Activated CD4-positive, alpha-beta T cell treated with anti-CD3 and anti-CD28 coated beads, Interleukin-2, amount 50 U/mL, for 24 hours (primary cell): ENCODE data around the gene GSK3B.
"Not testable (repeated sequence)": the region's sequence is repeated elsewhere in the genome, so short reads cannot be mapped to it uniquely, and the experiment has no call there.

Source experiments
- DNase-seq, 2 donors: peaks; one replicate each; pipeline ENCODE4 v3.0.0-alpha.2; 2020; ENCODE audit warnings: low read depth in 1 of 2, low spot score in 1 of 2

Gene GSK3B

DNA sequence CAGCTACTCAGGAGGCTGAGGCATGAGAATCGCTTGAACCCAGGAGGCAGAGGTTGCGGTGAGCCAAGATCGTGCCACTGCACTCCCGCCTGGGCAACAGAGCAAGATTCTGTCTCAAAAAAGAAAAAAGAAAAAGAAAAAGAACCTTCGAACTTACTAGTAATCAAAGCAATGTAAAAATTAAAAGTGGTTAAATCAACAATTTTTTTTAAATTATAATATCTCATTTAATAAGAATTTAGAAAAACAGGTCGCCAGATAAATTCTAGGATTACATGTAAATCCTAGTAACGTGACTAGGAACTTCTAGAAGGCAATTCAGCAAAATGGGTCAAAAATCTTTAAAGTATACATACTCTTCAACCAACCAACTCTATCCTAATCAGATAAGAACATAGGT is 37.2 kb downstream of the GSK3B start:
- no peak for DNase-seq

DNA sequence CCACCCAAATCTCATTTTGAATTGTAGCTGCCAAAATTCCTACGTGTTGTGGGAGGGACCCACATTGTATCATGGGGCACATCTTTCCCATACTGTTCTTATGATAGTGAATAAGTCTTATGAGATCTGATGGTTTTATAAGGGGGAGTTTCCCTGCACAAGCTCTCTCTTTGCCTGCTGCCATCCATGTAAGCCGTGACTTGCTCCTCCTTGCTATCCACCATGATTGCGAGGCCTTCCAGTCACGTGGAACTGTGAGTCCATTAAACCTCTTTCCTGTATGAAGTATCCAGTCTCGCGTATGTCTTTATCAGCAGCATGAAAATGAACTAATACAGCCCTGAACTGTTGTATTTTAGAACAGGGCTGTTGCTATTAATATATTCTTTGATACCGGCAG is 40.6 kb downstream of the GSK3B start:
- DNase-seq: not testable (repeated sequence)

DNA sequence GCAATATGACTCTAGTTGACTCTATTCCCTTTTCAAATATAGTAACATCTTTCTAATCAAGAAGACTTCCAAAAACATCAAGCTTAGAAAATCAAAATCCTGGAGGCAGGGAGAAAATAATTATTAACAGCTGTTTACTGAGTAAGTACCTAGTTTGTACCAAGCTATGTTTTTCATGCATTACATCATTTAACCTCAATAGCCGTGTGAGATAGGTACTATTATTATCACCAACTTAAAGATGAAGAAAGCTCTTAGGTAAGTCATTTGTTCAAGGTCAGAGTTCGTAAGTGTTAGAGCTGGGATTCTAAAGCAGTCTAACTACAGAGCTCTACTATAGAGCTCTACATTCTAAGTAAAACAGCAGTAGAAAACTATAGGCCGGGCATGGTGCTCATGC is 41.6 kb downstream of the GSK3B start:
- no peak for DNase-seq

DNA sequence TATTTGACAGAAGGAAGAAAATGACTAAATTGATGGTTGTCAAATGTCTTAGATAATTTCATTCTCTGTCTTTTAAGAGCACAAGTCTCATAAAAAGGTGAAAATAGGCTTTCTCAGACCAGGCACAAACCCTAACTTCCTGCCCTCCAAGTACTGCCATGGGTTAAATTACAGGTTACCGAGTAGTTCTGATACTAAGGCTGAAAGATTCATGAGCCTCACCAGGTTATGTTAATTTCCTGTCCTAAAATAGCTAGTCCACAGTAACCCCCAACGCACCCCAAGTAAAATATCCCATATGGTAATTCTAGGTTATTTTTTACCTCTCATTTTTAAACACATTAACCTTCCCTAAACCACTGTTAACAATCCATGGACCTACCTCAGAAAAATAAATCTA is 42.0 kb downstream of the GSK3B start:
- no peak for DNase-seq

DNA sequence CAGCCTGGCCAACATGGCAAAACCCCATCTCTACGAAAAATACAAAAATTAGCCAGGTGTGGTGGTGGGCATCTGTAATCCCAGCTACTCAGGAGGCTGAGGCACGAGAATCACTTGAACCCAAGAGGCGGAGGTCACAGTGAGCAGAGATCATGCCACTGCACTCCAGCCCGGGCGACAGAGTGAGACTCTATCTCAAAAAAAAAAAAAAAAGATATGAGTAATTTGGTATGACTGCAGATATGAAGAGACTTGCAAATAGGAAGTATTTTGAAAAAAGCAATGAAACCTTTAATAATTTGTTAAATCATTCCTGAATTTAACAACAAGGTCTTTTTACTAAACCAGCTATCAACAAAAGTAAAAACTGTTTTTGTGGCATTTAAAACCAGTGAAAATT is 42.7 kb downstream of the GSK3B start:
- DNase-seq: not testable (repeated sequence)

DNA sequence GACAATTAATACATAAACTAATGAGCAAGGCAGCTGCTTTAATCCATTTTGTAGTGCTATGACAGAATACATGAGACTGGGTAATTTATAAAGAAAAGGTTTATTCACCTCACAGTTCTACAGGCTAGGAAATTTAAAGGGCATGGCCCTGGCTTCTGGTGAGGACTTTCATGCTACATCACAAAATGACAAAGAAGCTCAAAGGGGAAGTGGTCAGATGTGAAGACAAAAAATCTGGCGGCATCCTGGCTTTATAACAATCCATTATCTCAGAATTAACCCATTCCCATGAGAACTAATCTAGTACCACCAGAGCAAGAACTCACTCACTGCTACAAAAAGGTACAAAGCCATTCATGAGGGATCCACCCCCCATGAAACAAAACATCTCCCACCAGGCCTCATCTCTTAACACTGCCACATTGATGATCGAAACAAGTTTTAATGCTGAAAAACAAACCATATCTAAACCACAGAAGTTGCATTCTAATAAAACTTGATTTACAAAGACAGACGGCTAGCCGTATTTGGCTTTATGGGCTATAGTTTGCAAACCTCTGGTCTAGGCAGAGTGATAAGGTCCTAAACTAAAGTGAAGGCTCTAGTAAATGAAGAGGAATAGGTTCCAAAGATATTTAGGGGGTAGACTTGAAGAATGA is 44.2 kb downstream of the GSK3B start:
- no peak for DNase-seq

DNA sequence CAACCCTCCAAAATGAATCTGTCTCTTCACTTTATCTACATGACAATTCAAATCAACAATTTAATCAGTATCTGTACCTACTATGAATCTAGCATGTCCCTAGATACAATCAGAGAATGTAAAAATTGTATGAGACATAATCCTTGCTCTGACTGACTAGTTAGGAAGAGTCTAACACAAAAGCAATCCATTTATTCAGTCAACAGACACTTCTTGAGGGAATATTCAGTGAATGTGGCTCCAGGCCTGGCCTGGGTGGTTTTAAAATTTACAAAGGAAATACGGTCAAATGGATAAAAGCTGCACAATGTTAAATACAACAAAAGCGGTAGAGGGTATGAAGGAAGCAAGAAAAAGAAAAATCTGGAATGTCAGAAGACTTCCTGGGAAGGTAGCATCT is 45.2 kb downstream of the GSK3B start:
- no peak for DNase-seq

DNA sequence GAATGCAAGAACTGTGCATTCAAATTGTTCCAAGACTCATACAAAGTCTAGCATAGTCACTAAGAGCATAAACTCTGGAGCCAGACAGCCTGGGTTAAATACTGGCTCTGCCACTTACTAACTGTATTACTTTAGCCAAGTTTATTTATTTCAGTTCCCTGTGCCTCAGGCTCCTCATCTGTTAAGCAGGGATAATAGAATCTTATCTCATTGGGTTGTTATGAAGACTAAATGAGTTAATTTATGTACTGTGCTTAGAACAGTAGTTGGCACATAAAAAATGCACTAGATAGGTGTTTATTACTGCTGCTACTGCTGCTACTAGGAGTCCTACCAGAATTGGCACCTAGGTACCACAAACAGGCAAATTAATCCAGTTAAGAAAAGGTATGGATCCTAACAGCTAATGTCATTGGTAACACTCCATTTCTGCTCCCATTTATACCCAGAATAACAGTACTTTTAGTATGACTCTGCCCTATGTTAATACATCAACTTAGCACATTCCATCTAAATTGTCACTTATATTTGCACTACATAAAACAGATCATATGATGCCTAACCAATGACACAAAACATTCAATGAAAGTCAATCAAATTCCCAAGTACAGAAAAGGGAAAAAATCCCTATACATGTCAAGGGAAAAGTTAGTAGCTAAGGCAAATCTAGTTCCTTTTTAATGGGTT is 45.7 kb downstream of the GSK3B start:
- DNase-seq: no peak

DNA sequence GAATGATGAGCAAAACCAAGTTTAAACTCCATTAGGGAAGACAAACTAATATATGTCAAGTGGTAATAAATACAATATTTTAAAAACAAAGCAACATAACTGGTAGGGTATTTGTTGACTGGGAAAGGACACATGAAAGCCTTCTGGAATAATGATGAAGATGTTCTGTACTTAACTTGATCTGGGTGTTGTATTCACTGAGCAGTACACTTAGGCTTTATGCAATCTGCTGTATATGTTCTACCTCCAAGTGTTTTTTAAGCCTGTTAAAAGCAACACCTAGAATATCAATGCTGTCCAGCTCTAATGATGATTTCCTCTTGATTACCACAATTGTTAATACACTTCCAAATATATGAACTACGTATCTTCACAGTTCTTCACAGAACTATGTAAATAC is 46.6 kb downstream of the GSK3B start:
- DNase-seq: no peak

DNA sequence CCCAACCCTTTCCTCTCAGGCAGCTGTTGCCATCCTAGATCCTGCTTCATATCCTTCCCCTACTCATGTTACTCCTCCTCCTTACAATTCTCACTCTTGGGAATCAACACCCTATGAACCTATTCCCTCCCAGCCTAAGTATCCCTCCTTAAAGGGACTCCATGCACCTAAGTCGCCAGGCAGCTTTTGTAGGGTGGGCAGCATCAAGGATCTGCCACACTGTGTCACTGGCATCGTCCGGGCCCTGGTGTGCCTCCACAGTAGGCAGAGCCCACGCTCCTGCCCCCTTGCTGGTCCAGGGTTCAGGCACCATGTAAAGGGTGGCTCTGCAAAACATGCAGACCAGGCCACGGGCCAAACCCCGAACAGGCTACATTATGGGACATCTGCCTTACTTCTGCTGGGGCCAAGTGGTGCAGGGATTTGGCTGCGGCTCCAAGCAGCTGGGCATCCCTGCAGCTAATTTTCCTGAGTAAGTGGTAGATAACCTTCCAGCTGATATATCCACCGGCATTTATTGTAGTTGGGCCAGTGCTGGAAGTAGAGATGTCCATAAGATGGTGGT is 53.4 kb downstream of the GSK3B start:
- DNase-seq: no peak

DNA sequence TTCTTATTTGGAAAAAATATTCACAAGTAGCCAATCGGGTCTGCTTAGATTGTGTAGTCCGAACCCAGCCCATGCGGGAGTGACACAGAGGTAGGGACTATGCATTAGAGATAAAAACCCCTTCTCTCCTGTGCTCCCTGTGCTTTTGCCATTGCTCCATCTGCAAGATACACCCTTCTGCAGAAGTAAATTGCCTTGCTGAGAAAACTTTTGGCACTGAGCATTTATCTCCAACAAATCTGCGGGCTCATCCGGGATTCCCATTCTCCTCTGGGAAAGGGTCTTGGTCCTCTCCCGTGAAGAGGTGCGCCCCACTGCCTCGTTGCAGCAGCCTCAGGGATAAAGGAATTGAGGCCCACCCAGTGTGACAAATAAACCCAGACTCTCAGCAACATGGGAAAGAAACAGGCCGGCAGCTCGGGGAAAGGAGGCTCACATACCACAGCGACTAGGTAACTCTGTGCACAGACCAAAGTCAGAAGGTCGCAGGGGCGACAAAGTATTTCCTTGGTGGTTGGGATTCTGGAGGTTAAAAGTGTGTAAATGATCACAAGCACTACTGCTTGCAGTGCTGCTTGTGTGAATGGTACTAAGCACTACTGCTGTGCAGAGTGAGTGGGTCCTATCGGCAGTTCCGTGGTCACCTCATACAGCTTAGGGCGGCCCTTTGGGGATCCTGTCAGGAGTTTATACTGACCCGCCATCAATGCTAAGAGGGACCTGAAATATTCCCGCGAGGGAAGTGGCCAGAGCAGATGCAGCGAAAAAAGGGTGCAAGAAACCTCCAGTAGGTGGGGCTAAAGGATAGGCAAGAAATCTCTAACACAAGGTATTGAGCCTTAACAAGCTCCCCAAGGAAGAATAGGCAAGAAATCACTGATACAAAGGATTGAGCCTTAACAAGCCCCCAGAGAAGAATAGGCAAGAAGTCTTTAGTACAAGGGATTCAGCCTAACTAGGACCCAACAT is 54.3 kb downstream of the GSK3B start:
- no peak for DNase-seq

DNA sequence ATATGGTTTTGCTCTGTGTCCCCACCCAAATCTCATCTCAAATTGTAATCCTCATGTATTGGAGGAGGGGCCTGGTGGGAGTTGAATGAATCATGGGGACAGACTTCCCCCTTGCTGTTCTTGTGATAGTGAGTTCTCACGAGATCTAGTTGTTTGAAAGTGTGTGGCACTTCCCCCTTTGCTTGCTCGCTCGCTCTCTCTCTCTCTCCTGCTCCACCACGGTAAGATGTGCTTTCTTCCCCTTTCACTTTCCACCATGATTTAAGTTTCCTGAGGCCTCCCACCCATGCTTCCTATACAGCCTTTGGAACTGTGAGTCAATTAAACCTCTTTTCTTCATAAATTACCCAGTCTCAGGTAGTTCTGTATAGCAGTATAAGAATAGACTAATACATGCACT is 60.7 kb downstream of the GSK3B start:
- DNase-seq: no peak

DNA sequence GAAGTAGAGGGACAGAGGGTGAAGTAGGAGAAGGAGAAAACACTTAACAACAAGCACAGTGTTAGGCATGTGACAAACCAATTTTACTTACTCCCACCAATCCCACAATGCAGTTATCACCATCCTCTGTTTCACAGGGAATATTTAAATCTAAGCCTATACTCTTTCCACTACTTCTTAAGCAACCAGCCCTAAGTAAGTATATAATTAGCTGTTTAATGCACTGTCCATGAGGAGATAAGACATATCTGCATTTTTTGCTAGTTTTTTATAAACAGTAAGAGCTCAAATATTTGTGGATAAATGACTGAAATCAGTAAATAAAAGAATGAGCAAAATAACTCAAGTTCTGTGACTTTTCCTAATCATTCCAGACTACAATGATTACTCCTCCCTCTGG is 62.7 kb downstream of the GSK3B start:
- no peak for DNase-seq

DNA sequence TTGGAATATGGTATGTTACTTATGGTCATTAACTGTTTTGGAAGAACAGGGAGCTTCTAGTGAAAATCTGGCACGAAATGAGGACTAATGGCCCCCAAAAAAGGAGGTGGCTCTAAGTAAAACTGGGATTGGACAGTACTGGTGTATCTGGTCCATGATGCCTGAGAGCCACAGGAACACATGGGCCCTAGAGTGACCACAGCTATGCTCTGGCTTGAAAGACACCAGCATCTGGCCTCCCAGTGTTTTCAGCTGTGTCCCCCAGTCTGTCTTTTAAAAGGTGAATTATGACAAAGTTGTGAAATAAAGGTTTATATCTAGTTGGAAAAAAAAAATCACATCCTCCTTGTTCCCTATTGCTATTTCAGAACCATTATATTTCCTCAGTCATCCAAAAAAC is 64.5 kb downstream of the GSK3B start:
- DNase-seq: no peak

DNA sequence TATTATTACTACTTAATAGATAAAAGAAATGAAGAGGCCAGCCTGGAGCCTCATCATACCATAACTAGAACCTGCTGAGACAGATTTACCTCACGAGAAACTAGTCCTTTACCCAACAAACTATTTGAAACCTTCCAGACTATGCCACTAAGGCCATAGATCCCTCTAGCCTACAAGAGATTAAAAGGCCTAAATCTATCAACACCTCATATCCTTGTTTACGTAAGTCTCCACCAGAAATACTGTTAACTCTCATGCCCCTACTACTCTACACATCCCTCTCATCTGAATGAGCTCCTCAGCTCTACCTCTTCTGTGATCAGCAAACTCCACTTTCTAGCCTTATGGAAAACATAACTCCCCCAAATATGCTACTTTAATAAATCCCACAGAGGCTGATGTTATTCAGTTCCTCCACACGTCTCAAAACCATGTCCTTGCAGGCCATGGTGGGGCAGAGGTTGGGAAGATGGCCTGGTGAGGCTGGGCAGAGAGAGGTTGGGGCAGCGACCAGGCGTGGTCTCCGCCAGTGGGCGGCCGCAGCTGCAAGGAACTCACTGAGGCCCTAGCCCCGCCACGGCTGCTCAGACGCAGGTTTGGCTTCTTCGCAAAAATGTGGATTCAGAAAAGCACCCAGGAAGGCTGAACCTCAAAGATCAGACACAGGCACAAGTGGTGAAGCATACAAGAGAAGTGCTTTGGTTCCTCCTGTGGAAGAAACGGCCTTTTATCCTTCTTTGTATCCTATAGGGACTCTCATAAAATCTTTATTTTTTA is 65.8 kb downstream of the GSK3B start:
- no peak for DNase-seq

DNA sequence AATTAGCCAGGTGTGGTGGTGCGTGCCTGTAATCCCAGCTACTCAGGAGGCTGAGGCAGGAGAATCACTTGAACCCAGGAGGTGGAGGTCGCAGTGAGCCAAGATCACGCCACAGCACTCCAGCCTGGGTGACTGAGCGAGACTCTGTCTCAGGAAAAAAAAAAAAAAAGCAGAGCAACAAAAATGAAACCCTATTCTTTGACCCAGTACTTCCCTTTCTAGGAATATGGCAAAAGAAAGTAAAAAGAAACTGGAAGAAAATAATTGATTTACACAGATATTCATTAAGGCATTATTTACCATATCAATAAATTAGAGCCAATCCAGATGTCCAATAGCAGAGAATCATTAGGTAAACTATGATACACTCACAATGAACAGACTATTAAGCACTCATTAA is 67.0 kb downstream of the GSK3B start:
- DNase-seq: no peak

DNA sequence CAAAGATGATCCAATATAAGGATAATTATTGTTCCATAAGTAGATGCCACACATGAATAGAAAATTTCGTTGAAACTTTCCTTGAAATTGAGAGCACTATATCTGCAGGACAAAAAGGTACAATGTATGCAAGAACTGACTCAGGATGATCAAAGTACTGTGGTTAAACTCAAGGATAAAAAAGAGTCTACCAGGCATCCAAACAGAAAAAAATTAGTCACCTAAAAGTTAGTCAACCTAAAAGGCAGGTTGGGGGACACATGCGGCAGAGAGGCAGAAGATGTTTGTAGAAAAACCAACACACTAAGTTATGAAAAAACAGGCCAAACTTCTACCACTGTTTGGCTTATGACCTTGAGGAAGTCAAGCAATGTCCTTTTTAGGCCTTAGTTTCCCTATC is 68.7 kb downstream of the GSK3B start:
- peak in 1 of 2 donors; percentile 4 for DNase-seq

DNA sequence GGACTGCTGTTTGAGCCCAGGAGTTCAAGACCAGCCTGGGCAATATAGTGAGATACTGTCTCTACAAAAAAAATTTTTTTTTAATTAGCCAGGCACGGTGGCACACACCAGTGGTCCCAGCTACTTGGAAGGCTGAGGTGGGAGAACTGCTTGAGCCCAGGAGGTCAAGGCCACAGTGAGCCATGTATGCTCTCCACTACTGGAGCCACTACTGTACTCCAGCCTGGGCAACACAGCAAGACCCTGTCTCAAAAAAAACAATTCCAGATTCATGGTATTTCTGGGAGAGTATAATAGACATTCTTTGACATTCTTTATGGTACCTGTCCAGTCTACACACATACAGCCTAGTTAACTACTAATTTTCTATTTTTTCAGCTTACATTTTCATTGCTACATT is 70.1 kb downstream of the GSK3B start:
- DNase-seq: no peak

DNA sequence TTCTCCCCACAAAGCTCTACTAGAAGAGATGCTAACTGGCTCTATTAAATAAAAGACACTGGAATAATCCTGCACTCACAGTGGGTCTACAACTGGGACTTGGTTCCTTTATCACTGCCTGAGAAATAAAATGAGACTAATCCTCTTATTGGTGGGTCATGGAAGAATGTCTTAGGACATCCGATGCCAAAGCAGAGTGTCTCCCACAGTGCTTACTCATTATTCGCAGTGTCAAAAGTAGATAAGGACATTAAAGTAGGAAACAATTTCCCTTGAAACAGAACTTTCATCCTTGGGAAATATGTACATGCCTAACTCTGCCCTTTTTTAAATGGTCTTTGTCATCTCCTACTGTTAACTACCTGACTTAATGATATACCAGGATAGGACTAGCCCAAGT is 71.5 kb downstream of the GSK3B start:
- no peak for DNase-seq

DNA sequence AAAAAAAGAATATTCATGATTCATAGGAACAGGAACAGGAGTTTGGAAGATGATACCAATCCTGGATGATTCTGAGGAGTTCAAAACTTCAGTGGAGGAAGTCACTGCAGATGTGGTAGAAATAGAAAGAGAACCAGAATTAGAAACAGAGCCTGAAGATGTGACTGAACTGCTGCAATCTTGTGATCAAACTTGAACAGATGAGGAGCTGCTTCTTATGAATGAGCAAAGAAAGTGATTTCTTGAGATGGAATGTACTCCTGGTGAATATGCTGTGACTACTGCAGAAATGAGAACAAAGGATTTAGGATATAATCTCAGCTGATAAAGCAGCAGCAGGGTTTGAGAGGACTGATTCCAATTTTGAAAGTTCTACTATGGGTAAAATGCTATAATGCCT is 72.7 kb downstream of the GSK3B start:
- no peak for DNase-seq

DNA sequence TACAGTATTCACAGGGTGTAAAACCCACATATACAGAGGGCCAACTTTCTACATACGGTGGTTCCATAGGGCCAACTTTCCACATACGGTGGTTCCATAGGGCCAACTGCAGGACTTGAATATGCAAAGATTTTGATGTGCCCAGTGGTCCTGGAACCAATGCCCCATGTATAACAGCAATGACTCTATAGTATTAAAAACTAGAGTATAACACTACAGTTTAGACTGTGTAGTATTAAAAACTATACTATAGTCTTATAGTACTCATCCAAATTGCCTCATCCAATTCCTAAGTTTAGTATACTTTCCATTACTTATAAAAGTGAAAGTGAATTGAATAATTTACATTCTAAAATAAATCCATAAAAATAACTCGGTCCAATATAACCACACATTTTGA is 75.9 kb downstream of the GSK3B start:
- DNase-seq: no peak
